Lower leg skin (tissue), 3 donors: ENCODE data around the gene NINL.

Source experiments
- POLR2A ChIP-seq, 2 donors: fragments of 450-650 bp; IDR thresholded peaks; one replicate each; pipeline ENCODE4 v1.6.1; 2016 to 2017; ENCODE audit warnings: antibody characterized with exemption in 2 of 2, mild to moderate bottlenecking in 1 of 2, moderate library complexity in 1 of 2
- TF ChIP-seq, protein P1 (sequence below), 3 donors: fragments of 450-650 bp; IDR thresholded peaks; one replicate each; pipeline ENCODE4 v1.5.1; 2016; ENCODE audit warnings: antibody characterized with exemption in 3 of 3, mild to moderate bottlenecking in 3 of 3, moderate library complexity in 2 of 3

DNA sequence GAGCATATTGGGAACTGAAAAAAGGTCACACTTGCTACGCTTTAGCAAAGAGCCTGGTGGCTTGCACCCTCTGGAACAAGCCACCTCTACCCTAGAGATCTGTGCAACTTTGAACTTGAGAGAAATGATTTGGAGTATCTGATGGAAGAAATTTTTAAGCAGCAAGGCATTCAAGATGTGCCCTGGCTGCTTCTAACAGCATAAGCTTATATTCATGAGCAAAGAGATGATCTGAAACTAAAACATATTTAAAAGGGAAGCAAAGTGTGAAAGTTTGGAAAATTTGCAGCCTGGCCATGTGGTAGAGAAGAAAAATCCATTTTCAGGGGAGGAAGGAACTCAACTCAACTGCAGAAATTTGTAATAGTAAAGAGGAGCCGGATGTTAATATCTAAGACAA is 71.1 kb downstream of the NINL start:
- TF ChIP-seq, protein P1, sequence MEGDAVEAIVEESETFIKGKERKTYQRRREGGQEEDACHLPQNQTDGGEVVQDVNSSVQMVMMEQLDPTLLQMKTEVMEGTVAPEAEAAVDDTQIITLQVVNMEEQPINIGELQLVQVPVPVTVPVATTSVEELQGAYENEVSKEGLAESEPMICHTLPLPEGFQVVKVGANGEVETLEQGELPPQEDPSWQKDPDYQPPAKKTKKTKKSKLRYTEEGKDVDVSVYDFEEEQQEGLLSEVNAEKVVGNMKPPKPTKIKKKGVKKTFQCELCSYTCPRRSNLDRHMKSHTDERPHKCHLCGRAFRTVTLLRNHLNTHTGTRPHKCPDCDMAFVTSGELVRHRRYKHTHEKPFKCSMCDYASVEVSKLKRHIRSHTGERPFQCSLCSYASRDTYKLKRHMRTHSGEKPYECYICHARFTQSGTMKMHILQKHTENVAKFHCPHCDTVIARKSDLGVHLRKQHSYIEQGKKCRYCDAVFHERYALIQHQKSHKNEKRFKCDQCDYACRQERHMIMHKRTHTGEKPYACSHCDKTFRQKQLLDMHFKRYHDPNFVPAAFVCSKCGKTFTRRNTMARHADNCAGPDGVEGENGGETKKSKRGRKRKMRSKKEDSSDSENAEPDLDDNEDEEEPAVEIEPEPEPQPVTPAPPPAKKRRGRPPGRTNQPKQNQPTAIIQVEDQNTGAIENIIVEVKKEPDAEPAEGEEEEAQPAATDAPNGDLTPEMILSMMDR (IDR thresholded peaks at IDR 0.05) = no peak
- no peak for TF ChIP-seq POLR2A (IDR thresholded peaks at IDR 0.05)
